Naive thymus-derived CD4-positive, alpha-beta T cell (primary cell): Measurements from ENCODE around the gene PFDN2. TPM values are rescaled to one million over a fixed set of nuclear protein-coding genes. Genes with fewer than 3 reads are reported as not detected.

Experiments
- ATAC-seq: fragments of 150-1000 bp; cut with Tn5 transposase; 2 replicates; pipeline ENCODE4 v1.10.0; 2021; ENCODE audit warnings: mild to moderate bottlenecking, moderate library complexity
- CTCF ChIA-PET: fragments of 350-600 bp; sonication (Branson Sonifier 250); formaldehyde crosslinking; loops from one replicate; lab custom pipeline; 2021; ENCODE audit warnings: antibody characterized with exemption; lab: Charles Lee
- POLR2A ChIA-PET: fragments of 350-600 bp; sonication (Branson Sonifier 250); formaldehyde crosslinking; loops from one replicate; lab custom pipeline; 2021; ENCODE audit warnings: antibody characterized with exemption, inconsistent platforms; lab: Charles Lee
- DNase-seq, 9 donors: peaks; one replicate each; pipeline versions ENCODE4 v3.0.0 to v3.0.0-alpha.2; 2020 to 2022; ENCODE audit warnings: mixed read lengths in 1 of 9
- H3K27ac ChIP-seq: one replicate; pipeline ENCODE4 v1.7.0; 2013; ENCODE audit warnings: mild to moderate bottlenecking, low read depth, low read length, moderate library complexity
- H3K27me3 ChIP-seq, 2 donors: one replicate each; pipeline ENCODE4 v1.7.0; 2013; ENCODE audit warnings: low read length in 2 of 2, mild to moderate bottlenecking in 2 of 2, moderate library complexity in 2 of 2; ENCODE audit not compliant: control insufficient read depth in 2 of 2, insufficient read depth in 2 of 2
- H3K36me3 ChIP-seq, 3 experiments: 1 replicate in 2 of 3; 2 replicates in 1 of 3; pipeline ENCODE4 v1.7.0; 2013; ENCODE audit warnings: low read length in 3 of 3, mild to moderate bottlenecking in 3 of 3, moderate library complexity in 1 of 3; ENCODE audit not compliant: insufficient read depth in 3 of 3, control insufficient read depth in 2 of 3
- H3K4me1 ChIP-seq, 2 donors: one replicate each; pipeline ENCODE4 v1.7.0; 2013; ENCODE audit warnings: low read length in 2 of 2, mild to moderate bottlenecking in 2 of 2, moderate library complexity in 1 of 2; ENCODE audit not compliant: control insufficient read depth in 2 of 2, insufficient read depth in 2 of 2
- H3K4me3 ChIP-seq: 2 replicates; pipeline ENCODE4 v1.7.0; 2013; ENCODE audit warnings: mild to moderate bottlenecking, low read length
- H3K9me3 ChIP-seq, 3 experiments: 1 replicate in 2 of 3; 2 replicates in 1 of 3; pipeline ENCODE4 v1.7.0; 2013; ENCODE audit warnings: low read length in 3 of 3; ENCODE audit not compliant: control insufficient read depth in 2 of 3
- H3K27ac Mint-ChIP-seq, 9 donors: one replicate each; pipeline ENCODE4 v1.8.0; 2020 to 2022; ENCODE audit warnings: mixed read lengths in 9 of 9, mild to moderate bottlenecking in 8 of 9, moderate library complexity in 5 of 9, inconsistent platforms in 2 of 9
- H3K27me3 Mint-ChIP-seq, 5 donors: one replicate each; pipeline ENCODE4 v1.8.0; 2021 to 2022; ENCODE audit warnings: mixed read lengths in 5 of 5, mild to moderate bottlenecking in 1 of 5
- H3K36me3 Mint-ChIP-seq, 5 donors: one replicate each; pipeline ENCODE4 v1.8.0; 2020 to 2022; ENCODE audit warnings: mixed read lengths in 5 of 5, mild to moderate bottlenecking in 3 of 5, inconsistent platforms in 1 of 5
- H3K4me1 Mint-ChIP-seq, 7 donors: one replicate each; pipeline ENCODE4 v1.8.0; 2020 to 2022; ENCODE audit warnings: mixed read lengths in 7 of 7, mild to moderate bottlenecking in 3 of 7, inconsistent platforms in 1 of 7
- H3K4me3 Mint-ChIP-seq, 10 donors: one replicate each; pipeline ENCODE4 v1.8.0; 2020 to 2022; ENCODE audit warnings: mild to moderate bottlenecking in 10 of 10, mixed read lengths in 10 of 10, moderate library complexity in 6 of 10, inconsistent platforms in 2 of 10
- H3K9me3 Mint-ChIP-seq, 11 donors: one replicate each; pipeline ENCODE4 v1.8.0; 2020 to 2022; ENCODE audit warnings: mixed read lengths in 11 of 11, mild to moderate bottlenecking in 4 of 11, inconsistent platforms in 1 of 11, moderate library complexity in 1 of 11
- intact Hi-C, 2 donors: fragments of 100-400 bp; cut with micrococcal nuclease; formaldehyde crosslinking; loops; one replicate each; pipeline ENCODE4 v1.15.1; 2023
- polyA plus RNA-seq, 2 donors: library from polyadenylated mRNA; unstranded; fragments of 300-500 nt; fragmentation: Illumina TruSeq; gene quantifications; one replicate each; pipeline ENCODE4 v1.2.3, GENCODE V29; 2021
- total RNA-seq, 6 experiments: library from RNA in 5 of 6; stranded (reverse) in 5 of 6; gene quantifications; 1 replicate in 5 of 6; 2 replicates in 1 of 6; pipeline ENCODE4 v1.2.3 and lab custom pipeline; 2021 to 2026

Gene PFDN2
- total and polyA plus RNA-seq, 7 experiments from 2014 or later = 32.0 to 84.0 (median 37.1) TPM

DNA sequence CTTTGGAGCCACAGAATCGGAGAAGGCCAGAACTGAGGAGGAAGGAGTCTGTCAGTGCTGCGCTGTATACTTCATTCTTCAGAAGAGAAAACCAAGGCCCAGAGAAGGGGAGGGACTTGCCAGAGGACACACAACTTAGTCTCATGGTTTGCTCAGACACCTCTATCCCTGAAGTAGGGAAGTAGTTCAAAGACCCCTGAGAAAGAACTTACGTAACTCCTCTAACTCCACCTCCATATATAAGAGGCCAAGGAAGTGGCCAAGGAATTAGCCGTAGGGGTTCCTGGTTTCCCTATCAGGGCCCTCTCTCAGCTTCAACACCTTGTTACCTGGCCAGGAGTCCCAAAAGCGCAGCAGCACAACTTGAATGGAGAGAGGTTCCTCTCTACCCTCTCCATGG, 27.9 kb downstream of the PFDN2 start:
- no peak overlapping the region for H3K4me3 Mint-ChIP-seq
- DNase-seq (no peak), ATAC-seq (no peak)
- peaks cover 6 to 40% (median 17%) of the 10 kb centered on the region in 7 donors for H3K4me1 Mint-ChIP-seq
- peaks cover 0 to 5% (median 0%) of the 10 kb centered on the region in 11 donors for H3K9me3 Mint-ChIP-seq
- H3K27ac Mint-ChIP-seq = no peak overlapping the region
- no peak overlapping the region for H3K27ac ChIP-seq
- no peaks in the 10 kb centered on the region for H3K27me3 ChIP-seq
- H3K4me3 ChIP-seq = no peak overlapping the region
- H3K36me3 Mint-ChIP-seq = no peaks in the 10 kb centered on the region
- peaks cover 0 to 4% (median 0%) of the 10 kb centered on the region in 5 donors for H3K27me3 Mint-ChIP-seq
- H3K4me1 ChIP-seq = no peaks in the 10 kb centered on the region
- CTCF ChIA-PET = interaction anchor here (0.6 kb wide), 2 partner anchors 17 to 52 kb away, joined by 3 read pairs; no protein-coding TSS in a partner anchor
- intact Hi-C loops = no loop called here
- POLR2A ChIA-PET = interaction anchor here (0.6 to 1.1 kb wide), 3 partner anchors 10 to 865 kb away, joined by 3 read pairs; no protein-coding TSS in a partner anchor
- no peaks in the 10 kb centered on the region for H3K9me3 ChIP-seq
- H3K36me3 ChIP-seq = no peaks in the 10 kb centered on the region

DNA sequence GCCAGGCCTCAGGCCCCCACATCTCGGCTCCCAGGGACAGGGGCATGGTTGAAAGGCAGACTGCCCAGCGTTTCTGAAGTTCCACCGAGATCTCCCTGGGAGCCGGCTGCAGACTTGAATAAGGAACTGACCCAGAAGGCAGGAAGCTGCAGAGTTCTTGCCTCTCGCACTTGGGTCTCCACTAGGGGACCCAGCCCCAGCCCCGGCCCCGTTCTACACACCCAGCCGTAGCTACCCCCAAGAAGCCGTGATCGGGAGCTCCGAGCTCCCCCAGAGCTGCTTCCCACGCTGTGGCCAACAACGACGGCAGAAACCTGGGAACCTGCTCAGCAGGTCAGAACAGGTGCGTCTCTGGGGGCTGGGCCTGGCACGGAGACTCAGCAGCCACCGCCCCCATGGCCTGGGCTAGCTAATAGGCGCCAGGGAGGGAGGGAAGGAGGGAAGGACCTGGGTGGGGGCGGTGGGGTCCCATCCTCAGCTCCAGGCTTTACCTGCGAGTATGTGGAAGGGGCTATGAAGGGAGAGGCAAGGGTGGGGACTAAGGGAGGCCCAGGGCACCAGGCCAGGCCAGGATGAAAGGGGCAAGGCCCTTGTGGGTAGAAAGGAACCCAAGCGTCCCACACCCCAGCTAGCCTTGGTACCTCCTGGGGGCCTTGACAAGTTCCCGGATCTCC, 28.4 kb downstream of the PFDN2 start, which contains the start of gene NECTIN4:
Gene NECTIN4 (minus strand): TSS at position 308 of the 674 bp plus-strand sequence. CDS start 262 bp downstream, at position 46.
- no peak within 1 kb of the TSS for H3K4me3 ChIP-seq
- ChIA-PET POLR2A (interaction anchor here (0.6 to 1.1 kb wide), 4 partner anchors 7 to 865 kb away, joined by 3 read pairs; no protein-coding TSS in a partner anchor), CTCF (interaction anchor here (0.6 kb wide), 2 partner anchors 17 to 52 kb away, joined by 3 read pairs; no protein-coding TSS in a partner anchor)
- H3K4me1 ChIP-seq = no peaks in the 10 kb centered on the region
- Mint-ChIP-seq H3K9me3 (peaks cover 0 to 5% (median 0%) of the 10 kb centered on the region in 11 donors), H3K4me1 (peaks cover 6 to 37% (median 17%) of the 10 kb centered on the region in 7 donors), H3K27ac (peak within 1 kb of the TSS in 1 of 9 donors; percentile 41), H3K27me3 (peaks cover 0 to 4% (median 0%) of the 10 kb centered on the region in 5 donors), H3K4me3 (no peak within 1 kb of the TSS), H3K36me3 (no peaks in the 10 kb centered on the region)
- DNase-seq = no peak
- ATAC-seq = peak; percentile 43
- H3K9me3 ChIP-seq = no peaks in the 10 kb centered on the region
- H3K27me3 ChIP-seq = no peaks in the 10 kb centered on the region
- no peaks in the 10 kb centered on the region for H3K36me3 ChIP-seq
- intact Hi-C loops = no loop called here
- no peak within 1 kb of the TSS for H3K27ac ChIP-seq

DNA sequence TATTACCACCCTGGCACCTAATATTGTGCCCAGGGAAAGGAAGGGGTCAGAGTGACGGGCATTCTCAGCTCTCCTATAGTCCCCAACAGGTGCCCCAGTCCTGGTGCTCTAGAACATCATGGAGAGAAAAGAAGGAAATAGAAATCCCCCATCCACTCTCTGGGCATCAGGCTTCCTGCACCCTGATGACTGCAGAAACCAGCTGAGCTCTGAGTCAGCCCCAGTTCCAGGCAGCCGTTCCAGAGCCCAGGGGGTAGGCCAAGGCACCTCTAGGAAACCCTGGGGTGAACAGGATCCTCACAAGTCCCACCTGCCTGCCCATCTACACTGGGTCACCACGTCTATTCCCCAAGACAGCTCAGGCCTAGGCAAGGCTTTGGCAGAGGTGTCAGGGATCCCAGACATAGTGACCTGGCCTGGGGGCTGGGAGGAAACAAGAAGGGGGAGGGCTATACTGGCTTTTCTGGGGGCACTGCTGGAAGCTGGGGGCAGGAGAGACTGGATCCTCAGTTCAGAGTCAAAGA, 29.2 kb downstream of the PFDN2 start:
- Histone ChIP-seq H3K4me3 (no peak overlapping the region), H3K27me3 (no peaks in the 10 kb centered on the region), H3K36me3 (no peaks in the 10 kb centered on the region), H3K4me1 (no peaks in the 10 kb centered on the region), H3K27ac (no peak overlapping the region), H3K9me3 (no peaks in the 10 kb centered on the region)
- Mint-ChIP-seq H3K27me3 (peaks cover 0 to 4% (median 0%) of the 10 kb centered on the region in 5 donors), H3K9me3 (peaks cover 0 to 5% (median 0%) of the 10 kb centered on the region in 11 donors), H3K36me3 (no peaks in the 10 kb centered on the region), H3K4me3 (no peak overlapping the region), H3K4me1 (peaks cover 6 to 37% (median 17%) of the 10 kb centered on the region in 7 donors), H3K27ac (no peak overlapping the region)
- intact Hi-C loops = no loop called here
- ATAC-seq (peak; percentile 50), DNase-seq (no peak)
- ChIA-PET POLR2A (interaction anchor here (1.0 kb wide), 1 partner anchor 8 kb away, joined by 3 read pairs; no protein-coding TSS in a partner anchor), CTCF (interaction anchor here (1.1 kb wide), 1 partner anchor 10 kb away, joined by 4 read pairs; the partner anchor contains the start of gene KLHDC9)

DNA sequence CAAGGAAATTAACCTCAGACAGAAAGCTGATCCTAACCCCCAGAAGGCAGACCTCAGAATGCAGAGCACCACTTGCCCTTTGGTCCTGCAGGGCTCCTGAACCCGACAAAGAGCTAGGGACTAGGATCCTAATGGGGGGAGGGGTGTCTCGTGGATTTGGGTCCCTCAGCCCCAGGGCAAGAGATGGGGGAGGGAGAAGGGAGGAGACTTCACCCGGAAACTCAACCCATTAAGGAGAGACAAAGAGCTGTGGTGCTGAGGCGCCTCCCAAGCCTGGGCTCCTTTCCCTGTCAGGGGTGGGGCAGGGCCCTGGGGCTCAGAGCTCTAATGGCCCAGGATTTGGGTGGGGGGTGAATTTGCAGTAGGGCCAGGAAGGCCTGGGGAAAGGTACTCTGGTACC, 31.4 kb downstream of the PFDN2 start:
- CTCF ChIA-PET = interaction anchor here (0.6 to 1.2 kb wide), 3 partner anchors 10 to 154 kb away, joined by 5 to 9 read pairs (median 7); no protein-coding TSS in a partner anchor

DNA sequence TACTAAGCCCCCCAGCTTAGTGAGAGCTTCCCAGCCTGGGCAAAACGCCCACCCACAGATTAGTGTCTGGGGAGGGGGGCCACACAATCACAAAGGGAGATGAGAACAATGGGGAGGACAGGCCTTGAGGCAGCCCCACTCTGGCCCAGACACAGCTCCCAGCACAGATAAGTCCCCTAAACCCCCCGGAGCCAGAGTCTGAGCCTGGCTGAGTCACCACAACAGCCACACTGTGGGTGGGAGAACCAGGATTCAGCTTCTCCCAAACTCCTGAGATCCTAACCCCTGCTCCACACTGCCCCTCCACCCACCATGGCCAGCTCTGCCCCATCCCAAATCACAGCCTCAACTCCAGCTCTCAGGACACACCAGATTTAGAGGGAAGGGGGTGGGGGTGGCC, 32.7 kb downstream of the PFDN2 start:
- Mint-ChIP-seq H3K27me3 (peaks cover 0 to 4% (median 0%) of the 10 kb centered on the region in 5 donors), H3K9me3 (peaks cover 0 to 5% (median 0%) of the 10 kb centered on the region in 11 donors), H3K27ac (no peak overlapping the region), H3K36me3 (no peaks in the 10 kb centered on the region), H3K4me1 (peaks cover under 1 to 11% (median 2%) of the 10 kb centered on the region in 7 donors), H3K4me3 (no peak overlapping the region)
- intact Hi-C loops = no loop called here
- H3K9me3 ChIP-seq = no peaks in the 10 kb centered on the region
- DNase-seq = no peak
- no peak overlapping the region for H3K27ac ChIP-seq
- no peak for ATAC-seq
- H3K27me3 ChIP-seq = no peaks in the 10 kb centered on the region
- H3K36me3 ChIP-seq = no peaks in the 10 kb centered on the region
- CTCF ChIA-PET = no interaction called here
- POLR2A ChIA-PET = interaction anchor here (1.3 to 2.7 kb wide), 2 partner anchors 12 to 14 kb away, joined by 4 to 8 read pairs; partner anchors contain the start of gene KLHDC9
- H3K4me3 ChIP-seq = no peak overlapping the region
- no peaks in the 10 kb centered on the region for H3K4me1 ChIP-seq

More for the DNA sequence above, 31.4 kb downstream of the PFDN2 start:
- ATAC-seq = no peak
- no peaks in the 10 kb centered on the region for H3K27me3 ChIP-seq
- H3K36me3 ChIP-seq = no peaks in the 10 kb centered on the region
- DNase-seq = no peak
- no peaks in the 10 kb centered on the region for H3K4me1 ChIP-seq
- H3K36me3 Mint-ChIP-seq = no peaks in the 10 kb centered on the region
- no peak overlapping the region for H3K27ac Mint-ChIP-seq
- peaks cover 8 to 19% (median 10%) of the 10 kb centered on the region in 7 donors for H3K4me1 Mint-ChIP-seq
- H3K27me3 Mint-ChIP-seq = peaks cover 0 to 4% (median 0%) of the 10 kb centered on the region in 5 donors
- intact Hi-C loops = no loop called here
- POLR2A ChIA-PET = interaction anchor here (1.2 to 2.7 kb wide), 2 partner anchors 13 to 40 kb away, joined by 3 to 8 read pairs; partner anchors contain the start of gene USF1
- H3K27ac ChIP-seq = no peak overlapping the region
- H3K9me3 Mint-ChIP-seq = peaks cover 0 to 5% (median 0%) of the 10 kb centered on the region in 11 donors
- H3K4me3 ChIP-seq = no peak overlapping the region
- no peaks in the 10 kb centered on the region for H3K9me3 ChIP-seq
- no peak overlapping the region for H3K4me3 Mint-ChIP-seq

DNA sequence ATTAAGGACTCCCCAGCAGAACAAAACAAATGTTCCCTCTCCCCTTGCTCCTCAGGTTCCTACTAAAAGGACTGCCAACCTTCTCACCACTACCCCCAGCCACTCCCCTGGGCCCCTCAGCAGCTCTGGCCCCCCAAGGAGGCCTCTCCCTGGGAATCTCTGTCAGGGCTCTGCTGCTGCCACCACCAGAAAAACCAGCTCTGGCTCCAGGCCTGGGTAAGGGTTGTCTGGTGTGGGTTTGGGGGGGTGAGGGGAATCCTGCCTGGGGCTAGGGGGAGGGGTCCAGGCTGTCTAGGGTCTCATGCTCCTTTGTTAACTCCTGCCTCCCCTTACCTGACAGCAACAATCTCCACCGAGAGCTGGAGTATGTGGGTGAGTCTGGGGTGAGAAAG, 33.2 kb downstream of the PFDN2 start:
- Histone ChIP-seq H3K27ac (no peak overlapping the region), H3K36me3 (no peaks in the 10 kb centered on the region), H3K9me3 (no peaks in the 10 kb centered on the region), H3K4me3 (no peak overlapping the region), H3K4me1 (no peaks in the 10 kb centered on the region), H3K27me3 (no peaks in the 10 kb centered on the region)
- no peak overlapping the region for H3K27ac Mint-ChIP-seq
- ATAC-seq (no peak), DNase-seq (no peak)
- intact Hi-C loops = no loop called here
- H3K4me3 Mint-ChIP-seq = no peak overlapping the region
- H3K27me3 Mint-ChIP-seq = peaks cover 0 to 4% (median 0%) of the 10 kb centered on the region in 5 donors
- H3K4me1 Mint-ChIP-seq = peaks cover 0 to 11% (median 0%) of the 10 kb centered on the region in 7 donors
- POLR2A ChIA-PET = interaction anchor here (0.8 to 2.7 kb wide), 3 partner anchors 13 to 56 kb away, joined by 3 to 8 read pairs (median 4); partner anchors contain the start of gene KLHDC9
- H3K9me3 Mint-ChIP-seq = peaks cover 0 to 5% (median 0%) of the 10 kb centered on the region in 11 donors
- no peaks in the 10 kb centered on the region for H3K36me3 Mint-ChIP-seq
- CTCF ChIA-PET = interaction anchor here (0.8 to 1.1 kb wide), 2 partner anchors 8 to 85 kb away, joined by 3 read pairs; no protein-coding TSS in a partner anchor
